C4-2B (cell line): ENCODE data around the gene NTNG2.

Experiments
- ZFX ChIP-seq: fragments of 450-650 bp; IDR thresholded peaks from 2 replicates; pipeline ENCODE4 v1.6.1; 2017
- TF ChIP-seq, protein P1 (sequence below): fragments of 450-650 bp; conservative IDR thresholded peaks from 2 replicates; pipeline ENCODE4 v1.5.1; 2017; ENCODE audit warnings: mild to moderate bottlenecking

- TF ChIP-seq, protein P1, sequence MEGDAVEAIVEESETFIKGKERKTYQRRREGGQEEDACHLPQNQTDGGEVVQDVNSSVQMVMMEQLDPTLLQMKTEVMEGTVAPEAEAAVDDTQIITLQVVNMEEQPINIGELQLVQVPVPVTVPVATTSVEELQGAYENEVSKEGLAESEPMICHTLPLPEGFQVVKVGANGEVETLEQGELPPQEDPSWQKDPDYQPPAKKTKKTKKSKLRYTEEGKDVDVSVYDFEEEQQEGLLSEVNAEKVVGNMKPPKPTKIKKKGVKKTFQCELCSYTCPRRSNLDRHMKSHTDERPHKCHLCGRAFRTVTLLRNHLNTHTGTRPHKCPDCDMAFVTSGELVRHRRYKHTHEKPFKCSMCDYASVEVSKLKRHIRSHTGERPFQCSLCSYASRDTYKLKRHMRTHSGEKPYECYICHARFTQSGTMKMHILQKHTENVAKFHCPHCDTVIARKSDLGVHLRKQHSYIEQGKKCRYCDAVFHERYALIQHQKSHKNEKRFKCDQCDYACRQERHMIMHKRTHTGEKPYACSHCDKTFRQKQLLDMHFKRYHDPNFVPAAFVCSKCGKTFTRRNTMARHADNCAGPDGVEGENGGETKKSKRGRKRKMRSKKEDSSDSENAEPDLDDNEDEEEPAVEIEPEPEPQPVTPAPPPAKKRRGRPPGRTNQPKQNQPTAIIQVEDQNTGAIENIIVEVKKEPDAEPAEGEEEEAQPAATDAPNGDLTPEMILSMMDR: no peak
- no peak for TF ChIP-seq ZFX
Observed at GRCh38 chr9:132156262-132156661, 5.6 kb upstream of the NTNG2 start.
